Astrocyte of the hippocampus (primary cell): ENCODE data around the gene NLRP7.
"Not testable (repeated sequence)": the region's sequence is repeated elsewhere in the genome, so short reads cannot be mapped to it uniquely, and the experiment has no call there.

Source experiments
- DNase-seq: peaks from one replicate; pipeline ENCODE4 v3.0.0; 2011; ENCODE audit warnings: low read depth, low spot score

NLRP7 gene

DNA sequence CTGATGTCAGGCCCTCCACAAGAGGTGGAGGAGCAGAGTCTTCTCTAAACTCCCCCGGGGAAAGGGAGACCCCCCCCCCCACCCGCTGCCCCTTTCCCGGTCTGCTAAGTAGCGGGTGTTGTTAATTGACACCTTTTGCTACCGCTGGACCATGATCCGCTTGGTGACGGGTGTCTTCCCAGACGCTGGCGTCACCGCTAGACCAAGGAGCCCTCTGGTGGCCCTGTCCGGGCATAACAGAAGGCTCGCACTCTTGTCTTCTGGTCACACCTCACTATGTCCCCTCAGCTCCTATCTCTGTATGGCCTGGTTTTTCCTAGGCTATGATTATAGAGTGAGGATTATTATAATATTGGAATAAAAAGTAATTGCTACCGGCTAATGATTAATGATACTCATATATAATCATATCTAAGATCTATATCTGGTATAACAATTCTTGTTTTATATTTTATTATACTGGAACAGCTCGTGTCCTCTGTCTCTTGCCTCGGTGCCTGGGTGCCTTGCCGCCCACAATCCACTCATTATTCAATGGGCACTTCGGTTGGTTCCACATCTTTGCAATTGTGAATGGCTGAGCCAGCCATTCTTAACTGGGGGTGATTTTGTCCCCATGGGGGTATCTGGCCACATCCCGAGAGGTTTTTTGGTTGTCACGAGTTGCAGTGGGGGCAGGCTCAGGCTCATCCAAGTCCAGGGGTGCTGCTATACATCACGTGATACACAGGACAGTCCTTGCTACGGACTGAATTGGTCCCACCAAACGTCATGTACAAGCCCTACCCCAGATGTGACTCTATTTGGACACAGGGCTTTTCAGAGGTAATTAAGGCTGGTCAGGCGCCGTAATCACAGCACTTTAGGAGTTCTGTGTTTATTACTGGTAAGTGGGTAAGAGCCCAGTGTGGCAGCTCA is 27.4 kb downstream of the NLRP7 start:
- DNase-seq: not testable (repeated sequence)

GRCh38 chr19:54918499-54918898 is 28.8 kb downstream of the NLRP7 start:
- DNase-seq: no peak

DNA sequence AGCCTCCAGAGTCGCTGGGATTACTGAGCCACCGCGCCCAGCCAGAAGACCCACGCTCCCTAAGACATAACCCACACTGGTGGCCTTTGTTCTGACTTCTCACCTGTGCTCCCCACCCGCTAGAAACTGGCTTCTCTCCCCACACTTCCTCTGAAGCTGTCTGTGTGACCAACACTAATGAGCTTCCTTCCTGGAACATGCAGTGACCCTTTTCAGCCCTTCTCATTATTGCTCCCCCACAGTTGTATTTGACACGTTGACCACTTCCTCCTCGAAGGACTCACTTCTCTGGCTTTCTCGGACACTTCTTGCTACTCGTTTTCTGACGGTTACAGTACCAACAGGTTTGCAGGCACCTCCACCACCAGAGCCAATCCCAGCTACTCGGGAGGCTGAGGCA is 30.5 kb downstream of the NLRP7 start:
- DNase-seq: no peak

DNA sequence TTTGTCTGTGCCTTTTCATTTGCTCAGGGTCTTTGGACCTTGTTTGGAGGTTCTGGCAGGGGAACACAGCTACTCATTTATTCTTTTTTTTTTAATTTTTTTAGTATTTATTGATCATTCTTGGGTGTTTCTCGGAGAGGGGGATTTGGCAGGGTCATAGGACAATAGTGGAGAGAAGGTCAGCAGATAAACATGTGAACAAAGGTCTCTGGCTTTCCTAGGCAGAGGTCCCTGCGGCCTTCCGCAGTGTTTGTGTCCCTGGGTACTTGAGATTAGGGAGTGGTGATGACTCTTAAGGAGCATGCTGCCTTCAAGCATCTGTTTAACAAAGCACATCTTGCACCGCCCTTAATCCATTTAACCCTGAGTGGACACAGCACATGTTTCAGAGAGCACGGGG is 39.4 kb downstream of the NLRP7 start:
- DNase-seq: not testable (repeated sequence)

- no peak for DNase-seq
These were observed 40.5 kb downstream of the NLRP7 start for GRCh38 chr19:54906819-54907218.

DNA sequence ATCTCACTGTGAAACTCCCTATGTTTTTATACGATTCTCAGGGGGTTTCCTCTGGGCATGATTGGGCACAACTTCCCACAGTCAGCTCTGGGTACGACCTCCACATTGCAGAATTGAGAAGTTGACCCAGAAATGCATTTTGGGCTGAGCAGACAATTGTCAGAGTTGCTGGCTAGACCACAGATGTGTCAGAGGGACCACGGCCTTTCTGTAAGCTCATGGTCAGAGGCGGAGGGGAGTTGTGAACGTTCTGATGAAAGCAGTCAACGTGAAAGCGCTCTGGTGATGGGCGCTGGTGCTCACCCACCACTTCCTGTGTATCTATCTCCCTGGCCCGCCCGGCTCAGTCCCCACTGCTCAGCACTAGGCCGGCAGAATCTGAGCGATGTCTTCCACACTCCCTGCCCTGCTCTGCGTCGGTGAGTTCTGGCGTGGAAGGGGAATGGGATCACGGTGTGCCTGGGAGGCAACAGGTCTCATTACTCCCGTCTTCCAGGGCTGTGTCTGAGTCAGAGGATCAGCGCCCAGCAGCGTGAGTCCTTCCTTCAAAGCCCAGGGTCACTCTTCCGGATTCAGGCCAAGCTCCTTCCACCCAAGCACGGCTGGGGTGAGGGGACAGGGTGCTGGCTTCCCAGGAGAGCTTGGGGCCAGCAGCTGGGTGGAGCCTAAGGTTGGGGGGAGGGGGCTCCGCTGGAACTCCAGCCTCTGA is 41.4 kb downstream of the NLRP7 start, which contains the start of gene NCR1:
NCR1 (plus strand) TSS at position 346 of the 709 bp plus-strand sequence; CDS start at position 386, 40 bp downstream.
- no peak for DNase-seq

DNA sequence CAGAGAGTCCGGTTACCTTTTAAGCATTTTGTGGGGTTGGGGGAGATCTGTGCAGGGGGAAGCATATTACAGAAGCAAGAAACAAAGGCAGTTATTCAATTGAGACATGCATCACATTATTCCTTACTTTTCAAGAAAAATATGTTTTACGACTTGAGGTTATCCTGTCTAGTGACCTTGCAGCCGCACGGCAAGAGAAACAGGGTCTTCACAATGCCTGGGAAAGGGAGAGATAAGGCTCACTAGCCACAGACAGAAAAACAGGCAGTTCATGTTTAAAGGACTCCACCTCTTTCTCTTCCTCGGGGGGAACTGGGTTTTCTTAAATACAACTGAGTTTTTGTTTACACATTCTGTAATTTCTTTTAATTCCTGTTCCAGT is 41.9 kb downstream of the NLRP7 start:
- DNase-seq: no peak

GRCh38 chr19:54904261-54904660 is 43.1 kb downstream of the NLRP7 start:
- DNase-seq: not testable (repeated sequence)

DNA sequence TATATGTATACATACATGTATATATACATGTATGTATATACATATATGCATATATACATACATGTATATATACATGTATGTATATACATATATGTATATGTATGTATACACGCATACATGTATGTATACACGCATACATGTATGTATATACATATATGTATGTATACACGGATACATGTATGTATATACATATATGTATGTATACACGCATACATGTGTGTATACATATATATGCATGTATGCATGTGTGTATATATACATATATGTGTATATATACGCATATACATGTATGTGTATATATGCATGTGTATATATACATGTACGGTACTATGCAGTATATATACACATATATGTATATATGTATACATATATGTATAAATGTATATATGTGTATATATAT is 44.0 kb downstream of the NLRP7 start:
- DNase-seq: no peak

GRCh38 chr19:54902061-54902460 is 45.3 kb downstream of the NLRP7 start:
- DNase-seq: no peak

GRCh38 chr19:54901153-54901552 is 46.2 kb downstream of the NLRP7 start:
- DNase-seq: not testable (repeated sequence)

DNA sequence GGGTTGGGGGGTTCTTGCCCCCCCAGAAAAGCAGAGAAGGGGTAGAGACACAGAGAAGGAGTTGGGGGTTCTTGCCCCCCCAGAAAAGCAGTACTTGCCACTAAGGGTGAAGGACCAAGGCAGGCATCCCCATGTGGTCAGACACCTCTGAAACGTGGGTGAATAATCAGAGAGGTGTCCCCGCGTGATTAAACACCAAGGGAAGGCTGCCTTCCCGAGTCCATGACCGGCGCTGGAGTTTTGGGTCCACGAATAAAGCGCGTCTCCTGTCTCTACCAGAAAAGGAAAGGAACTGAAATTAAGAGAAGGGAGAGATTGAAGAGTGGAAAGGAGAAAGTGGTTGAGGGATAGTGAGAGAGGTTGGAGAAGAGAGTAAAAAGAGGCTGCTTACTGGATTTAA is 47.7 kb downstream of the NLRP7 start:
- DNase-seq: not testable (repeated sequence)

GRCh38 chr19:54898685-54899084 is 48.6 kb downstream of the NLRP7 start:
- DNase-seq: not testable (repeated sequence)

GRCh38 chr19:54896036-54896435 is 51.3 kb downstream of the NLRP7 start:
- no peak for DNase-seq

GRCh38 chr19:54894106-54894505 is 53.2 kb downstream of the NLRP7 start:
- not testable (repeated sequence) for DNase-seq

- DNase-seq: peak; percentile 2
These were observed 53.9 kb downstream of the NLRP7 start for GRCh38 chr19:54893406-54893805.

DNA sequence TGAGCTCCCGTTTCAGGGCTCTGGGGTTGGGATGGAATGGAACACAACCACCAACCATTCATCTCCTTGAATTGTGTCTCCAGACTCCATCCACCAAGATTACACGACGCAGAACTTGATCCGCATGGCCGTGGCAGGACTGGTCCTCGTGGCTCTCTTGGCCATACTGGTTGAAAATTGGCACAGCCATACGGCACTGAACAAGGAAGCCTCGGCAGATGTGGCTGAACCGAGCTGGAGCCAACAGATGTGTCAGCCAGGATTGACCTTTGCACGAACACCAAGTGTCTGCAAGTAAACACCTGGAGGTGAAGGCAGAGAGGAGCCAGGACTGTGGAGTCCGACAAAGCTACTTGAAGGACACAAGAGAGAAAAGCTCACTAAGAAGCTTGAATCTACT is 57.8 kb downstream of the NLRP7 start:
- no peak for DNase-seq

GRCh38 chr19:54888239-54888638 is 59.1 kb downstream of the NLRP7 start:
- no peak for DNase-seq

DNA sequence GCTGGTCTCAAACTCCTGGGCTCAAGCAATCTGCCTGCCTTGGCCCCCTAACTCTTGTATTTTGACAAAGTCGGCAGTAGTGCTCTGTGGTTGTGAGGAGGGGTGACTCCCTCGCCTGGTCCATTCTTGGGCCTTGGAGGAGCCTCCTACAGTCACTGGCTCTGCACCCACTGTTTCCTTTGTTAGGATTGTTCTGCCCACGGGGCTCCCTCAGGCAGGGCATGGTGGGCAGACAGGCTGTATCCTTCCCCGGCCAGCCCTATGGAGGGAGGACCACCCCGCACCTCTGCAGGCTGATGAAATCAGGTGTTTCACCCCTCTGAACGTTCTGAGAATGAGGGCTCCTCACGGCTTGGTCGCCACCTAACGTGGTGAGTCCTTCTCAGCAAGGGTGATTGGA is 64.1 kb downstream of the NLRP7 start:
- no peak for DNase-seq

GRCh38 chr19:54882758-54883157 is 64.6 kb downstream of the NLRP7 start:
- DNase-seq: no peak

DNA sequence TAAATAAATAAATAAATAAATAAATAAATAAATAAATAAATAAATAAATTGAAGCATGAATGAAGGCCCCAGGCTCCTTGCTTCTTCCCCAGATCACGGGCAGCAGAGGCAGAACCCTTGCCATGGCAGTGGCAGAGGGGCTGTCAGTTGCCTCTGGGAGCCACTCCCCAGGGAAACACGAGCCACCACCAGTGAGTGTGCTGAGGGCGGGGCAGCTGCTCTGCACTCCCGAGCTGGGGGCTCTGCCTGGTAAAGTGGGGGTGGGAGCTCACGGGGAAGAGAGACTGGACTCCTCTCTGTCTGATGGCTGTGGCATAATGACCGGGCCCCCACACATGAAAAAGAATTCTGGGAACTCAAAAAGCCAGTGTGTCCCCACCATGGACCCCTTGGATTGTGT is 65.4 kb downstream of the NLRP7 start:
- no peak for DNase-seq

- no peak for DNase-seq
These were observed 69.9 kb downstream of the NLRP7 start for GRCh38 chr19:54877471-54877870.

GRCh38 chr19:54875506-54875905 is 71.8 kb downstream of the NLRP7 start:
- DNase-seq: no peak
